GM10266 (cell line): ENCODE measurements around the gene KRTAP12-2.
"Not testable (repeated sequence)": the region's sequence is repeated elsewhere in the genome, so short reads cannot be mapped to it uniquely, and the experiment has no call there.

Source experiments
- DNase-seq: peaks from one replicate; pipeline ENCODE4 v3.0.0; 2012; ENCODE audit errors: extremely low spot score
- TF ChIP-seq, protein P1 (sequence below): IDR thresholded peaks from 2 replicates; pipeline ENCODE4 v1.5.1; 2012; ENCODE audit warnings: mild to moderate bottlenecking, low read depth; ENCODE audit not compliant: control insufficient read depth, insufficient read depth; ENCODE audit errors: missing control alignments

KRTAP12-2 gene

GRCh38 chr21:44686000-44686781 is 19.5 kb upstream of the KRTAP12-2 start:
- no peak for DNase-seq
- TF ChIP-seq, protein P1, sequence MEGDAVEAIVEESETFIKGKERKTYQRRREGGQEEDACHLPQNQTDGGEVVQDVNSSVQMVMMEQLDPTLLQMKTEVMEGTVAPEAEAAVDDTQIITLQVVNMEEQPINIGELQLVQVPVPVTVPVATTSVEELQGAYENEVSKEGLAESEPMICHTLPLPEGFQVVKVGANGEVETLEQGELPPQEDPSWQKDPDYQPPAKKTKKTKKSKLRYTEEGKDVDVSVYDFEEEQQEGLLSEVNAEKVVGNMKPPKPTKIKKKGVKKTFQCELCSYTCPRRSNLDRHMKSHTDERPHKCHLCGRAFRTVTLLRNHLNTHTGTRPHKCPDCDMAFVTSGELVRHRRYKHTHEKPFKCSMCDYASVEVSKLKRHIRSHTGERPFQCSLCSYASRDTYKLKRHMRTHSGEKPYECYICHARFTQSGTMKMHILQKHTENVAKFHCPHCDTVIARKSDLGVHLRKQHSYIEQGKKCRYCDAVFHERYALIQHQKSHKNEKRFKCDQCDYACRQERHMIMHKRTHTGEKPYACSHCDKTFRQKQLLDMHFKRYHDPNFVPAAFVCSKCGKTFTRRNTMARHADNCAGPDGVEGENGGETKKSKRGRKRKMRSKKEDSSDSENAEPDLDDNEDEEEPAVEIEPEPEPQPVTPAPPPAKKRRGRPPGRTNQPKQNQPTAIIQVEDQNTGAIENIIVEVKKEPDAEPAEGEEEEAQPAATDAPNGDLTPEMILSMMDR: no peak

GRCh38 chr21:44685050-44685449 is 18.3 kb upstream of the KRTAP12-2 start:
- not testable (repeated sequence) for DNase-seq

DNA sequence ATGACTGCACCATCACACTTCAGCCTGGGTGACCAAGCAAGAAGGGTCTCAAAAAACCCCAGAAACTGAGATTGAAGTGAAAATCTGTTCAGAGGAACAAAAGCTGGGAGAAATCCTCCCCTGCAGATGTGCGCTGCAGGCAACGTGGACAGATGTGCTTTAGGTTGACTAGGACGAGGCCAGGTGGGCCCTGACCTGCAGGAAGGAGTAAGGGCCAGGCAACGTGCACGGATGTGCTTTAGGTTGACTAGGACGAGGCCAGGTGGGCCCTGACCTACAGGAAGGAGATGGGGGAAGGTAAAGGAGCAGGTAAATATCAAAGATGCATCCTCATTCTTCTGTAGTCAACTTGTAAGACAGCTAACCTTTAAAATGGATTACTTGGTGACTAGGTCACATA is 17.8 kb upstream of the KRTAP12-2 start:
- no peak for DNase-seq
- TF ChIP-seq, protein P1: no peak

DNA sequence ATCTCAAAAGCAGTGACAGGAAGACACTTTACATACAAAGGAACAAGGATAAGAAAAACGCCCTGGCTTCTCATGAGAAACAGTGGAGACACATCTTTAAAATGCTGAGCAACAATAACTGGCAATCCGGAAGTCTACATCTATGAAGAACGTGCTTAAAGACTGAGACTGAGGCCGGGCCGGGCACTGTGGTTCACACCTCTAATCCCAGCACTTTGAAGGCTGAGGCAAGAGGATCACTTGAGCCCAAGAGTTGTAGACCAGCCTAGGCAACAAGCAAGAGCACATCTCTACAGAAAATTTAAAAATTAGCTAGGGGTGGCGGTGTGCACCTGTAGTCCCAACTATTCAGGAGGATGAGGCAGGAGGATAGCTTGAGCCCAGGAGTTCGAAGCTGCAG is 17.4 kb upstream of the KRTAP12-2 start:
- TF ChIP-seq, protein P1: no peak
- no peak for DNase-seq

GRCh38 chr21:44682580-44683151 is 15.9 kb upstream of the KRTAP12-2 start:
- no peak for DNase-seq
- TF ChIP-seq, protein P1: no peak

DNA sequence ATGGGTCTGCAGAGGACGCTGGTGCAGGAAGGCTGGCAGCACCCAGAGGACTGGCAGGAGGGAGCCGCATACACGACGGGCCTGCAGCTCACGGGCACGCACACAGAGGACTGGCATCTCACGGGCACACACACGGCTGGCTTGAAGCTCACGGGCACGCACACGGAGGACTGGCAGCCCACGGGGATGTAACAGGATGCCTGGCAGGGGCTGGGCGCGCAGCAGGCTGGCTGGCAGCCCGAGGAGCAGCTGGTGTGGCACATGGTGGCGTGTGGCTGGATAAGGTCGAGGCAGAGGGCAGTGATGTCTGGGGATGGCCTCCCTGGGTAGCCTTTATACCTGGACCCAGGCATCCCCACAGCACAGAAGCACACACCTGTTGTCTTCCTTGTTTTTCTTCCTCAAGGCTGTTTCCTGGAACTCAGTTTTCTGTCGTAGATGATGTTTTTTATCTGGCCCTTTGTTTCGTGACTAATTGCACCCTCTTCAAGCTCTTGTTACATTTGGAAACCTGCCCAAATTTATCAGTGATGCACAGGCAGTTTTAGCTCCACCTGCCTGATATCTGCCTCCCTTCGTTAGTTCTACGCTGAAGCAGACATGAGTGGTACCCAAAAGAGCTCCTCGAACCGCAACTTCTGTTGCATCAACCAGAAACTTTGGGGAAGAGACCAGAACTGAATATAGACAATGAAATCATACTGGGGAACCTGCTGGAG is 15.3 kb upstream of the KRTAP12-2 start, which contains the start of gene KRTAP12-1:
Gene KRTAP12-1 (minus strand): TSS at position 303 of the 719 bp plus-strand sequence. CDS start 40 bp downstream, at position 263.
- TF ChIP-seq, protein P1: no peak
- DNase-seq: no peak

- DNase-seq: no peak
- TF ChIP-seq, protein P1: no peak
Observed at GRCh38 chr21:44681152-44681551, 14.4 kb upstream of the KRTAP12-2 start.
